ENCODE data around the gene CXCR4.
"Not testable (repeated sequence)": the region's sequence is repeated elsewhere in the genome, so short reads cannot be mapped to it uniquely, and the experiment has no call there.

The CXCR4 gene

GRCh38 chr2:136093583-136093982 is 24.4 kb downstream of the CXCR4 start:
- no peak for TF ChIP-seq POU6F1 (CRISPR knock-in tag; IDR thresholded peaks at IDR 0.05; ENCODE audit: borderline replicate concordance, low read depth)
- TF ChIP-seq GLIS3 (CRISPR knock-in tag; IDR thresholded peaks at IDR 0.05): no peak
- no peak for TF ChIP-seq TCF4 (CRISPR knock-in tag; IDR thresholded peaks at IDR 0.05; ENCODE audit: borderline replicate concordance)
- TF ChIP-seq TSHZ2 (CRISPR knock-in tag; IDR thresholded peaks at IDR 0.05): no peak
- TF ChIP-seq RARB (CRISPR knock-in tag; IDR thresholded peaks at IDR 0.05): no peak
- no peak for TF ChIP-seq ZFP30 (CRISPR knock-in tag; IDR thresholded peaks at IDR 0.05)
- no peak for TF ChIP-seq SNAI2 (CRISPR knock-in tag; IDR thresholded peaks at IDR 0.05)
- no peak for TF ChIP-seq ZNF70 (CRISPR knock-in tag; IDR thresholded peaks at IDR 0.05)
- no peak for TF ChIP-seq ESRRG (CRISPR knock-in tag; IDR thresholded peaks at IDR 0.05)
- TF ChIP-seq, protein P1, sequence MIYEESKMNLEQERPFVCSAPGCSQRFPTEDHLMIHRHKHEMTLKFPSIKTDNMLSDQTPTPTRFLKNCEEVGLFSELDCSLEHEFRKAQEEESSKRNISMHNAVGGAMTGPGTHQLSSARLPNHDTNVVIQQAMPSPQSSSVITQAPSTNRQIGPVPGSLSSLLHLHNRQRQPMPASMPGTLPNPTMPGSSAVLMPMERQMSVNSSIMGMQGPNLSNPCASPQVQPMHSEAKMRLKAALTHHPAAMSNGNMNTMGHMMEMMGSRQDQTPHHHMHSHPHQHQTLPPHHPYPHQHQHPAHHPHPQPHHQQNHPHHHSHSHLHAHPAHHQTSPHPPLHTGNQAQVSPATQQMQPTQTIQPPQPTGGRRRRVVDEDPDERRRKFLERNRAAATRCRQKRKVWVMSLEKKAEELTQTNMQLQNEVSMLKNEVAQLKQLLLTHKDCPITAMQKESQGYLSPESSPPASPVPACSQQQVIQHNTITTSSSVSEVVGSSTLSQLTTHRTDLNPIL (CRISPR knock-in tag; IDR thresholded peaks at IDR 0.05; ENCODE audit: low read depth): no peak
- ATAC-seq: no peak

- no peak for ATAC-seq
- TF ChIP-seq BACH2 (CRISPR knock-in tag; IDR thresholded peaks at IDR 0.05; ENCODE audit: borderline replicate concordance) (no peak), ARNTL (CRISPR knock-in tag; IDR thresholded peaks at IDR 0.05; ENCODE audit: borderline replicate concordance, low read depth) (no peak), PATZ1 (CRISPR knock-in tag; IDR thresholded peaks at IDR 0.05; ENCODE audit: borderline replicate concordance) (no peak)
- TF ChIP-seq, protein P1 (CRISPR knock-in tag; IDR thresholded peaks at IDR 0.05; ENCODE audit: low read depth): no peak
Measured at GRCh38 chr2:136091899-136092298, 26.1 kb downstream of the CXCR4 start.

GRCh38 chr2:136087901-136088460 is 30.0 kb downstream of the CXCR4 start:
- ATAC-seq: not testable (repeated sequence)

DNA sequence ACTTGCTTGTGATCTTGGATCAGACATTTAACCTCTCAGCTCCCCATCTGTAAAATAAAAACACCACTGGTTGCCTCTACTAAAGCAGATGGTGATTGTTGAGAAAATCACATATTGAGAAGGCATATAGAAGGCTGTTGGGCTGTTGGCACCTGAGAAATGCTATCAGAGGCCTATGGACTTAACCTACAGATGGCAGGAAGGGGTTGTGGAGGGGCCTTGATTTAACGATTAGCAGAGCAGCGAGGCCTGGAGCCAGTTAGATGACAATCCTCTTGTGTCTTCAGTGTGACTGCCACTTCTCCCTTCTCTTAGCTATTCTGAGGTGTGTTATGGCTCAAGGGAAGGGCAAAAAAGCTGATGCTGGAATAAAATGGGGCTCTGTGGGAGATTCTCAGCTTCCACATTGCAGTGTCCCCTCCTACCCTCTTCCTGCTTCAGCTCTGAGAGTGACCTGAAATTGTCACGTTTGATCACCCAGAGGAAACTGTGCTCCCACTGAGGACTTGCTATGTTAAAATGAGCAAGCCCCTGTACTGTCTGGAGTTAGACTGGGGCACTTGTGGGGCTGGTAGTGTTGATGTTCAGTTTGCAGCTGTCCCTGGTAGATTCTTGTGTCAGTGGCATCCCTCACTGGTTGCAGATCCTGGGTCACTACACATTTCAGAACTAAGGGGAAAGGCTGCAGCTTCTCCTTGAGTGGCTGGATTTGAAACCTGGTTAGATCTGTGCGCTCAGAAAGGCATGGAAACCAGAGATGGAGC is 31.5 kb downstream of the CXCR4 start:
- no peak for ATAC-seq
- no peak for TF ChIP-seq BACH2 (CRISPR knock-in tag; IDR thresholded peaks at IDR 0.05; ENCODE audit: borderline replicate concordance)
- TF ChIP-seq ZNF8 (CRISPR knock-in tag; IDR thresholded peaks at IDR 0.05): no peak
- TF ChIP-seq PATZ1 (CRISPR knock-in tag; IDR thresholded peaks at IDR 0.05; ENCODE audit: borderline replicate concordance): no peak
- TF ChIP-seq CSDC2 (CRISPR knock-in tag; IDR thresholded peaks at IDR 0.05): no peak
- no peak for TF ChIP-seq TCF4 (CRISPR knock-in tag; IDR thresholded peaks at IDR 0.05; ENCODE audit: borderline replicate concordance)
- TF ChIP-seq TSHZ2 (CRISPR knock-in tag; IDR thresholded peaks at IDR 0.05): no peak
- no peak for TF ChIP-seq ZFP30 (CRISPR knock-in tag; IDR thresholded peaks at IDR 0.05)
- no peak for TF ChIP-seq GLIS3 (CRISPR knock-in tag; IDR thresholded peaks at IDR 0.05)
- no peak for TF ChIP-seq OSR1 (CRISPR knock-in tag; IDR thresholded peaks at IDR 0.05)
- no peak for TF ChIP-seq ZNF565 (CRISPR knock-in tag; conservative IDR thresholded peaks at IDR 0.05; ENCODE audit: low read depth)
- no peak for TF ChIP-seq RARB (CRISPR knock-in tag; IDR thresholded peaks at IDR 0.05)
- TF ChIP-seq ZNF70 (CRISPR knock-in tag; IDR thresholded peaks at IDR 0.05): no peak
- no peak for TF ChIP-seq ZFP3 (CRISPR knock-in tag; IDR thresholded peaks at IDR 0.05)
- TF ChIP-seq PPARA (CRISPR knock-in tag; IDR thresholded peaks at IDR 0.05; ENCODE audit: borderline replicate concordance): no peak

Data from SK-N-SH treated with all-trans-retinoic acid at 6 μM for 48 hours (cell line).